ENCODE data around the gene MAP2. TPM values are rescaled to one million over a fixed set of nuclear protein-coding genes. Genes with fewer than 3 reads are reported as not detected.

Gene MAP2
- total and polyA plus RNA-seq, 5 experiments from 2014 or later: 0.26 to 0.47 TPM; not detected in 3

GRCh38 chr2:209564816-209565215 lies 141.0 kb downstream of the MAP2 start:
- no peak overlapping the region for H3K27ac Mint-ChIP-seq
- H3K27me3 Mint-ChIP-seq: peaks cover 0 to 8% (median 0%) of the 10 kb centered on the region in 5 donors
- H3K36me3 Mint-ChIP-seq: no peaks in the 10 kb centered on the region
- POLR2A ChIA-PET: no interaction called here
- peak overlapping the region in 1 of 10 donors; percentile 20 for H3K4me3 Mint-ChIP-seq
- ATAC-seq (no peak), DNase-seq (no peak)
- peaks cover 0 to 2% (median 0%) of the 10 kb centered on the region in 4 donors for H3K4me1 Mint-ChIP-seq
- no peaks in the 10 kb centered on the region for H3K9me3 Mint-ChIP-seq

- Mint-ChIP-seq H3K27ac (no peak overlapping the region), H3K4me1 (peaks cover 0 to 2% (median 0%) of the 10 kb centered on the region in 4 donors), H3K9me3 (no peaks in the 10 kb centered on the region), H3K4me3 (no peak overlapping the region), H3K27me3 (peaks cover 0 to 2% (median 0%) of the 10 kb centered on the region in 5 donors), H3K36me3 (no peaks in the 10 kb centered on the region)
- no peak for DNase-seq
- POLR2A ChIA-PET: no interaction called here
- no peak for ATAC-seq
These were observed 142.2 kb downstream of the MAP2 start for GRCh38 chr2:209565896-209566582.

- H3K9me3 Mint-ChIP-seq: no peaks in the 10 kb centered on the region
- no peaks in the 10 kb centered on the region for H3K36me3 Mint-ChIP-seq
- no peak for ATAC-seq
- peaks cover 0 to 2% (median 0%) of the 10 kb centered on the region in 5 donors for H3K27me3 Mint-ChIP-seq
- no peak overlapping the region for H3K27ac Mint-ChIP-seq
- POLR2A ChIA-PET: no interaction called here
- H3K4me1 Mint-ChIP-seq: no peaks in the 10 kb centered on the region
- H3K4me3 Mint-ChIP-seq: no peak overlapping the region
- DNase-seq: no peak
These were observed 146.3 kb downstream of the MAP2 start for GRCh38 chr2:209570194-209570593.

GRCh38 chr2:209574515-209574914 lies 150.7 kb downstream of the MAP2 start:
- no peak overlapping the region for H3K27ac Mint-ChIP-seq
- DNase-seq (no peak), ATAC-seq (no peak)
- H3K4me1 Mint-ChIP-seq: peaks cover 0 to 6% (median 2%) of the 10 kb centered on the region in 4 donors
- H3K36me3 Mint-ChIP-seq: no peaks in the 10 kb centered on the region
- H3K4me3 Mint-ChIP-seq: no peak overlapping the region
- no peaks in the 10 kb centered on the region for H3K9me3 Mint-ChIP-seq
- H3K27me3 Mint-ChIP-seq: peaks cover 0 to 5% (median 0%) of the 10 kb centered on the region in 5 donors
- POLR2A ChIA-PET: no interaction called here

- H3K27me3 Mint-ChIP-seq: peaks cover 0 to 5% (median 0%) of the 10 kb centered on the region in 5 donors
- ATAC-seq (no peak), DNase-seq (no peak)
- H3K9me3 Mint-ChIP-seq: no peaks in the 10 kb centered on the region
- POLR2A ChIA-PET: no interaction called here
- no peaks in the 10 kb centered on the region for H3K36me3 Mint-ChIP-seq
- H3K4me3 Mint-ChIP-seq: no peak overlapping the region
- H3K4me1 Mint-ChIP-seq: peaks cover 0 to 8% (median 5%) of the 10 kb centered on the region in 4 donors
- H3K27ac Mint-ChIP-seq: no peak overlapping the region
These were observed 153.8 kb downstream of the MAP2 start for GRCh38 chr2:209577376-209578357.

- Mint-ChIP-seq H3K36me3 (no peaks in the 10 kb centered on the region), H3K4me3 (no peak overlapping the region), H3K9me3 (no peaks in the 10 kb centered on the region), H3K4me1 (peaks cover 0 to 8% (median 5%) of the 10 kb centered on the region in 4 donors), H3K27me3 (peaks cover 0 to 5% (median 0%) of the 10 kb centered on the region in 5 donors), H3K27ac (no peak overlapping the region)
- POLR2A ChIA-PET: no interaction called here
- ATAC-seq (no peak), DNase-seq (no peak)
These were observed 154.7 kb downstream of the MAP2 start for GRCh38 chr2:209578394-209579001.

- H3K4me1 Mint-ChIP-seq: peaks cover 0 to 8% (median 5%) of the 10 kb centered on the region in 4 donors
- H3K27ac Mint-ChIP-seq: peak overlapping the region in 1 of 10 donors; percentile 23
These were observed 155.4 kb downstream of the MAP2 start for GRCh38 chr2:209579230-209579749.

DNA sequence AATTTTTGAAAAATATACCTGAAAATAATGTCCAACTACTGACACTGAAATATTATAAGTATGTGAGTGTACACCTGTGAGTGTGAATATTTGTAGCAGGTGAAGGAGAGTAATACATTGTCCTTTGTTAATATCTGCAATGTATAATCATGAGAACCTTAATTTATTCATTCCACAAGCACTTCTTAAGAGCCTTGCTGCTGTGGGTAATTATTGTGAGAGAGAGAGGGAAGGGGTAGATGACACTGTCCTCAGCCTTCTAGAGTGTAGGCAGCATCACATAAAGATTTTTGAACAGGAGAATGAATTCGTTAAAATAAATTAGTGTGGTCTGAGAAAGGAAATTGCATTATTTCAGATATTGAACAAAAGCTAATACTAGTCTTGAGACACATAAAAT lies 157.2 kb downstream of the MAP2 start:
- no peak for DNase-seq
- Mint-ChIP-seq H3K9me3 (no peaks in the 10 kb centered on the region), H3K4me1 (peaks cover 0 to 8% (median 5%) of the 10 kb centered on the region in 4 donors), H3K27ac (no peak overlapping the region), H3K36me3 (no peaks in the 10 kb centered on the region), H3K4me3 (no peak overlapping the region), H3K27me3 (peaks cover 0 to 2% (median 0%) of the 10 kb centered on the region in 5 donors)
- no peak for ATAC-seq
- POLR2A ChIA-PET: no interaction called here

More at GRCh38 chr2:209579230-209579749, 155.4 kb downstream of the MAP2 start:
- POLR2A ChIA-PET: no interaction called here
- DNase-seq (peak in 1 of 10 donors; percentile 0), ATAC-seq (peak in 1 of 2 donors; percentile 20)
- Mint-ChIP-seq H3K36me3 (no peaks in the 10 kb centered on the region), H3K9me3 (no peaks in the 10 kb centered on the region), H3K4me3 (peak overlapping the region; percentile 22 to 73 (median 48)), H3K27me3 (peaks cover 0 to 5% (median 0%) of the 10 kb centered on the region in 5 donors)

DNA sequence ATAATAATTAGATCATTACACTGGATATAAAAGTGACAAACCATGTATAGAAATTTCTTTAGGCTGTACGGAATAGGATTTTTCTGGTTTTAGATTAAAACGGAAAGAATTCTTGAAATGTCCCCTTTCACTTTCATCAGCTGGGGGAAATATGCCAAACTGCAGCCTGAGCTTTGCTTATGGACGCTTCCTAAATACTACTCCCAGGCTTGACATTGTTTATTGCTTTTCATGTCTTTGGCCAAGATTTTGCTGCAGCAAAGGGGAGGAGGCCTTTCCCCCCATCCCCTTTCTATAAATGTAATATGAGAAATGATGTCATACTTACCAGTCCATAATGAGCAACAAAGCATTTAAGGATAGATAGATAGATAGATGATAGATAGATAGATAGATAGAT lies 158.4 kb downstream of the MAP2 start:
- Mint-ChIP-seq H3K27me3 (peaks cover 0 to 2% (median 0%) of the 10 kb centered on the region in 5 donors), H3K4me1 (peaks cover 0 to 8% (median 5%) of the 10 kb centered on the region in 4 donors), H3K4me3 (no peak overlapping the region), H3K27ac (no peak overlapping the region), H3K9me3 (no peaks in the 10 kb centered on the region), H3K36me3 (no peaks in the 10 kb centered on the region)
- DNase-seq (no peak), ATAC-seq (no peak)
- POLR2A ChIA-PET: no interaction called here

GRCh38 chr2:209584472-209584871 lies 160.6 kb downstream of the MAP2 start:
- Mint-ChIP-seq H3K36me3 (no peaks in the 10 kb centered on the region), H3K9me3 (no peaks in the 10 kb centered on the region), H3K4me1 (peaks cover 0 to 5% (median 2%) of the 10 kb centered on the region in 4 donors), H3K27me3 (peaks cover 0 to 2% (median 0%) of the 10 kb centered on the region in 5 donors), H3K27ac (no peak overlapping the region), H3K4me3 (no peak overlapping the region)
- POLR2A ChIA-PET: no interaction called here
- ATAC-seq: no peak
- DNase-seq: no peak

GRCh38 chr2:209584915-209585314 lies 161.1 kb downstream of the MAP2 start:
- Mint-ChIP-seq H3K27me3 (peaks cover 0 to 2% (median 0%) of the 10 kb centered on the region in 5 donors), H3K27ac (no peak overlapping the region), H3K36me3 (no peaks in the 10 kb centered on the region), H3K4me1 (peaks cover 0 to under 1% (median 0%) of the 10 kb centered on the region in 4 donors), H3K4me3 (no peak overlapping the region), H3K9me3 (no peaks in the 10 kb centered on the region)
- DNase-seq (no peak), ATAC-seq (no peak)
- POLR2A ChIA-PET: no interaction called here

DNA sequence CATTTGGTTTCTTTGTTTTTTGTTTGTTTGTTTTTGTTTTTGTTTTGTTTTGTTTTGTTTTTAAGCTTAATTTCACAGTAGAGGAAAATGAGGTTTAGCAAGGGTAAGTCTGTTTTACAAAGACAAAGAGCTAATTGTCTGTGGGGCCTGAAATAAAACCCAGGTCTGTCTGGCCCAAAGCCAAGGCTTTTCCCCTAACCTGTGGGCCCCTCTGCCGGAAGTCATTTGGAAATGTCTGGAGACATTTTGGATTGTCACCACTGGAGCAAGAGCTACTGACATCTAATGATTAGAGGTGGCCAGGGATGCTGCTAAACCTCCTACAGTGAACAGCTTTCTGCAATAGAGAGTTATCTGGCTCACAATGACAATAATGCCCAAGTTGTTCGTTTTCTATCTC lies 167.2 kb downstream of the MAP2 start:
- no peak overlapping the region for H3K27ac Mint-ChIP-seq
- ATAC-seq (no peak), DNase-seq (no peak)
- POLR2A ChIA-PET: no interaction called here
- no peaks in the 10 kb centered on the region for H3K36me3 Mint-ChIP-seq
- no peak overlapping the region for H3K4me3 Mint-ChIP-seq
- peaks cover 0 to 6% (median 0%) of the 10 kb centered on the region in 9 donors for H3K9me3 Mint-ChIP-seq
- H3K4me1 Mint-ChIP-seq: no peaks in the 10 kb centered on the region
- peaks cover 0 to 2% (median 0%) of the 10 kb centered on the region in 5 donors for H3K27me3 Mint-ChIP-seq
